Measurements from ENCODE around the gene SMAD5.
A peak's percentile ranks its signal among the peaks of the same experiment; 100 is the strongest.

Gene SMAD5

GRCh38 chr5:136155078-136155477 is 22.4 kb downstream of the SMAD5 start:
- no peak overlapping the region for H3K27ac ChIP-seq
- H3K9ac ChIP-seq (ENCODE audit: insufficient read length) = no peak overlapping the region
- DNase-seq (ENCODE audit: low read depth, low spot score) = no peak
- peaks cover 47% of the 10 kb centered on the region for H3K36me3 ChIP-seq (ENCODE audit: insufficient read depth, low read length)
- H3K4me3 ChIP-seq = no peak overlapping the region
- H3K9me3 ChIP-seq (ENCODE audit: low read depth, low read length) = no peaks in the 10 kb centered on the region
- TF ChIP-seq EZH2 (IDR thresholded peaks at IDR 0.05) (no peak), FOXP2 (optimal IDR thresholded peaks at IDR 0.05; ENCODE audit: control extremely low read depth, extremely low read length, insufficient read depth) (no peak), POLR2AphosphoS5 (IDR thresholded peaks at IDR 0.05; ENCODE audit: borderline replicate concordance, low read depth, low read length) (no peak)

- Histone ChIP-seq H3K36me3 (ENCODE audit: insufficient read depth, low read length) (peaks cover 47% of the 10 kb centered on the region), H3K27ac (no peak overlapping the region), H3K9me3 (ENCODE audit: low read depth, low read length) (no peaks in the 10 kb centered on the region), H3K4me3 (no peak overlapping the region), H3K9ac (ENCODE audit: insufficient read length) (no peak overlapping the region)
- TF ChIP-seq POLR2AphosphoS5 (IDR thresholded peaks at IDR 0.05; ENCODE audit: borderline replicate concordance, low read depth, low read length) = no peak
- TF ChIP-seq EZH2 (IDR thresholded peaks at IDR 0.05) = no peak
- no peak for TF ChIP-seq FOXP2 (optimal IDR thresholded peaks at IDR 0.05; ENCODE audit: control extremely low read depth, extremely low read length, insufficient read depth)
- DNase-seq (ENCODE audit: low read depth, low spot score) = no peak
These were observed 23.1 kb downstream of the SMAD5 start for GRCh38 chr5:136155761-136156160.

GRCh38 chr5:136157514-136157913 is 24.9 kb downstream of the SMAD5 start:
- no peak overlapping the region for H3K27ac ChIP-seq
- TF ChIP-seq EZH2 (IDR thresholded peaks at IDR 0.05) (no peak), FOXP2 (optimal IDR thresholded peaks at IDR 0.05; ENCODE audit: control extremely low read depth, extremely low read length, insufficient read depth) (no peak), POLR2AphosphoS5 (IDR thresholded peaks at IDR 0.05; ENCODE audit: borderline replicate concordance, low read depth, low read length) (no peak)
- H3K9me3 ChIP-seq (ENCODE audit: low read depth, low read length) = no peaks in the 10 kb centered on the region
- no peak overlapping the region for H3K4me3 ChIP-seq
- no peak overlapping the region for H3K9ac ChIP-seq (ENCODE audit: insufficient read length)
- peaks cover 50% of the 10 kb centered on the region for H3K36me3 ChIP-seq (ENCODE audit: insufficient read depth, low read length)
- no peak for DNase-seq (ENCODE audit: low read depth, low spot score)

GRCh38 chr5:136159457-136159856 is 26.8 kb downstream of the SMAD5 start:
- Histone ChIP-seq H3K4me3 (no peak overlapping the region), H3K27ac (no peak overlapping the region), H3K36me3 (ENCODE audit: insufficient read depth, low read length) (peaks cover 54% of the 10 kb centered on the region), H3K9ac (ENCODE audit: insufficient read length) (no peak overlapping the region), H3K9me3 (ENCODE audit: low read depth, low read length) (no peaks in the 10 kb centered on the region)
- TF ChIP-seq POLR2AphosphoS5 (IDR thresholded peaks at IDR 0.05; ENCODE audit: borderline replicate concordance, low read depth, low read length) (no peak), FOXP2 (optimal IDR thresholded peaks at IDR 0.05; ENCODE audit: control extremely low read depth, extremely low read length, insufficient read depth) (no peak), EZH2 (IDR thresholded peaks at IDR 0.05) (no peak)
- DNase-seq (ENCODE audit: low read depth, low spot score) = no peak

- Histone ChIP-seq H3K9me3 (ENCODE audit: low read depth, low read length) (no peaks in the 10 kb centered on the region), H3K27ac (no peak overlapping the region), H3K4me3 (no peak overlapping the region), H3K9ac (ENCODE audit: insufficient read length) (no peak overlapping the region), H3K36me3 (ENCODE audit: insufficient read depth, low read length) (peaks cover 39% of the 10 kb centered on the region)
- TF ChIP-seq POLR2AphosphoS5 (IDR thresholded peaks at IDR 0.05; ENCODE audit: borderline replicate concordance, low read depth, low read length) (no peak), FOXP2 (optimal IDR thresholded peaks at IDR 0.05; ENCODE audit: control extremely low read depth, extremely low read length, insufficient read depth) (no peak), EZH2 (IDR thresholded peaks at IDR 0.05) (no peak)
- no peak for DNase-seq (ENCODE audit: low read depth, low spot score)
These were observed 29.4 kb downstream of the SMAD5 start for GRCh38 chr5:136162008-136162407.

- Histone ChIP-seq H3K27ac (no peak overlapping the region), H3K36me3 (ENCODE audit: insufficient read depth, low read length) (peaks cover 40% of the 10 kb centered on the region)
These were observed 31.6 kb downstream of the SMAD5 start for GRCh38 chr5:136164226-136164625.

GRCh38 chr5:136166909-136167308 is 34.3 kb downstream of the SMAD5 start:
- no peaks in the 10 kb centered on the region for H3K9me3 ChIP-seq (ENCODE audit: low read depth, low read length)
- no peak overlapping the region for H3K4me3 ChIP-seq
- H3K9ac ChIP-seq (ENCODE audit: insufficient read length) = no peak overlapping the region
- TF ChIP-seq EZH2 (IDR thresholded peaks at IDR 0.05) = no peak
- TF ChIP-seq FOXP2 (optimal IDR thresholded peaks at IDR 0.05; ENCODE audit: control extremely low read depth, extremely low read length, insufficient read depth) = no peak
- no peak for TF ChIP-seq POLR2AphosphoS5 (IDR thresholded peaks at IDR 0.05; ENCODE audit: borderline replicate concordance, low read depth, low read length)
- peaks cover 41% of the 10 kb centered on the region for H3K36me3 ChIP-seq (ENCODE audit: insufficient read depth, low read length)
- DNase-seq (ENCODE audit: low read depth, low spot score) = no peak
- no peak overlapping the region for H3K27ac ChIP-seq

More at GRCh38 chr5:136164226-136164625, 31.6 kb downstream of the SMAD5 start:
- H3K4me3 ChIP-seq = no peak overlapping the region
- no peak for TF ChIP-seq FOXP2 (optimal IDR thresholded peaks at IDR 0.05; ENCODE audit: control extremely low read depth, extremely low read length, insufficient read depth)
- no peak for TF ChIP-seq EZH2 (IDR thresholded peaks at IDR 0.05)
- H3K9me3 ChIP-seq (ENCODE audit: low read depth, low read length) = no peaks in the 10 kb centered on the region
- DNase-seq (ENCODE audit: low read depth, low spot score) = no peak
- H3K9ac ChIP-seq (ENCODE audit: insufficient read length) = no peak overlapping the region

GRCh38 chr5:136169218-136169617 is 36.6 kb downstream of the SMAD5 start:
- no peak for TF ChIP-seq POLR2AphosphoS5 (IDR thresholded peaks at IDR 0.05; ENCODE audit: borderline replicate concordance, low read depth, low read length)
- Histone ChIP-seq H3K9ac (ENCODE audit: insufficient read length) (no peak overlapping the region), H3K9me3 (ENCODE audit: low read depth, low read length) (no peaks in the 10 kb centered on the region), H3K4me3 (no peak overlapping the region), H3K27ac (no peak overlapping the region), H3K36me3 (ENCODE audit: insufficient read depth, low read length) (peaks cover 46% of the 10 kb centered on the region)
- DNase-seq (ENCODE audit: low read depth, low spot score) = no peak

- Histone ChIP-seq H3K9ac (ENCODE audit: insufficient read length) (no peak overlapping the region), H3K4me3 (no peak overlapping the region), H3K9me3 (ENCODE audit: low read depth, low read length) (no peaks in the 10 kb centered on the region), H3K27ac (no peak overlapping the region), H3K36me3 (ENCODE audit: insufficient read depth, low read length) (peaks cover 58% of the 10 kb centered on the region)
- DNase-seq (ENCODE audit: low read depth, low spot score) = peak; percentile 5
- TF ChIP-seq FOXP2 (optimal IDR thresholded peaks at IDR 0.05; ENCODE audit: control extremely low read depth, extremely low read length, insufficient read depth) (no peak), POLR2AphosphoS5 (IDR thresholded peaks at IDR 0.05; ENCODE audit: borderline replicate concordance, low read depth, low read length) (no peak), EZH2 (IDR thresholded peaks at IDR 0.05) (no peak)
These were observed 41.5 kb downstream of the SMAD5 start for GRCh38 chr5:136174021-136174659.
